ENCODE measurements around the gene DTX3L.

The DTX3L gene

GRCh38 chr3:122587572-122587971 lies 23.4 kb downstream of the DTX3L start:
- TF ChIP-seq ZFX (IDR thresholded peaks at IDR 0.05) (no peak), CTCF (conservative IDR thresholded peaks at IDR 0.05) (no peak)
- no peak overlapping the region for H3K27ac ChIP-seq

- H3K27ac ChIP-seq, result no peak overlapping the region
- TF ChIP-seq CTCF (conservative IDR thresholded peaks at IDR 0.05) (no peak), ZFX (IDR thresholded peaks at IDR 0.05) (no peak)
Measured at GRCh38 chr3:122589297-122589696, 25.2 kb downstream of the DTX3L start.

GRCh38 chr3:122590610-122591009 lies 26.5 kb downstream of the DTX3L start:
- TF ChIP-seq CTCF (conservative IDR thresholded peaks at IDR 0.05) (no peak), ZFX (IDR thresholded peaks at IDR 0.05) (no peak)
- H3K27ac ChIP-seq, result no peak overlapping the region

GRCh38 chr3:122594025-122594424 lies 29.9 kb downstream of the DTX3L start:
- no peak for TF ChIP-seq ZFX (IDR thresholded peaks at IDR 0.05)
- TF ChIP-seq CTCF (conservative IDR thresholded peaks at IDR 0.05), result no peak
- H3K27ac ChIP-seq, result no peak overlapping the region

GRCh38 chr3:122598151-122598550 lies 34.0 kb downstream of the DTX3L start:
- no peak overlapping the region for H3K27ac ChIP-seq
- no peak for TF ChIP-seq ZFX (IDR thresholded peaks at IDR 0.05)
- TF ChIP-seq CTCF (conservative IDR thresholded peaks at IDR 0.05), result no peak

GRCh38 chr3:122598556-122598955 lies 34.4 kb downstream of the DTX3L start:
- H3K27ac ChIP-seq, result no peak overlapping the region
- TF ChIP-seq CTCF (conservative IDR thresholded peaks at IDR 0.05) (no peak), ZFX (IDR thresholded peaks at IDR 0.05) (no peak)

GRCh38 chr3:122602011-122602710 lies 38.0 kb downstream of the DTX3L start:
- TF ChIP-seq ZFX (IDR thresholded peaks at IDR 0.05) (no peak), CTCF (conservative IDR thresholded peaks at IDR 0.05) (no peak)
- H3K27ac ChIP-seq, result no peak overlapping the region

All from C4-2B (cell line).